Activated CD4-positive, alpha-beta T cell treated with anti-CD3 and anti-CD28 coated beads for 48 hours (primary cell): ENCODE measurements around the gene HMG20B.

Experiments used
- DNase-seq: peaks from one replicate; pipeline ENCODE4 v3.0.0-alpha.2; 2020

Gene HMG20B

GRCh38 chr19:3608079-3608641 lies 35.4 kb downstream of the HMG20B start:
- no peak for DNase-seq

- DNase-seq = no peak
Observed at GRCh38 chr19:3608750-3609322, 36.1 kb downstream of the HMG20B start.

GRCh38 chr19:3609779-3610719 lies 37.3 kb downstream of the HMG20B start:
- DNase-seq = no peak

GRCh38 chr19:3610745-3611717 lies 38.3 kb downstream of the HMG20B start:
- DNase-seq = no peak

GRCh38 chr19:3611841-3612240 lies 39.1 kb downstream of the HMG20B start:
- DNase-seq = no peak

- no peak for DNase-seq
Observed at GRCh38 chr19:3612330-3612729, 39.6 kb downstream of the HMG20B start.

GRCh38 chr19:3612901-3613741 lies 40.4 kb downstream of the HMG20B start:
- DNase-seq = no peak

- DNase-seq = no peak
Observed at GRCh38 chr19:3613818-3614661, 41.3 kb downstream of the HMG20B start.

- DNase-seq = no peak
Observed at GRCh38 chr19:3614858-3615505, 42.2 kb downstream of the HMG20B start.

GRCh38 chr19:3615524-3616135 lies 42.9 kb downstream of the HMG20B start:
- DNase-seq = no peak

- DNase-seq = peak; percentile 31
Observed at GRCh38 chr19:3617463-3617862, 44.7 kb downstream of the HMG20B start.

- peak; percentile 68 for DNase-seq
Observed at GRCh38 chr19:3618144-3618810, 45.5 kb downstream of the HMG20B start.

- DNase-seq = no peak
Observed at GRCh38 chr19:3618811-3619630, 46.3 kb downstream of the HMG20B start.

- DNase-seq = no peak
Observed at GRCh38 chr19:3619631-3620012, 46.9 kb downstream of the HMG20B start.

- DNase-seq = no peak
Observed at GRCh38 chr19:3620145-3620816, 47.5 kb downstream of the HMG20B start.

- DNase-seq = no peak
Observed at GRCh38 chr19:3620817-3621547, 48.2 kb downstream of the HMG20B start.

- DNase-seq = no peak
Observed at GRCh38 chr19:3621689-3622088, 48.9 kb downstream of the HMG20B start.
